ENCODE measurements around the gene PCSK2. TPM values are rescaled to one million over a fixed set of nuclear protein-coding genes. Genes with fewer than 3 reads are reported as not detected.

PCSK2 gene
- polyA plus RNA-seq, 1 donor: 2.8 TPM

GRCh38 chr20:17248224-17248623 lies 21.4 kb downstream of the PCSK2 start:
- Histone ChIP-seq H3K27ac (ENCODE audit: low read length) (no peak overlapping the region), H3K4me1 (ENCODE audit: control insufficient read depth, insufficient read depth, low read length) (no peaks in the 10 kb centered on the region), H3K36me3 (ENCODE audit: control insufficient read depth, insufficient read depth, low read length) (no peaks in the 10 kb centered on the region), H3K27me3 (ENCODE audit: control insufficient read depth, insufficient read depth, low read length) (no peaks in the 10 kb centered on the region), H3K4me3 (ENCODE audit: low read length) (no peak overlapping the region), H3K9me3 (ENCODE audit: control insufficient read depth, low read depth, low read length) (no peaks in the 10 kb centered on the region)
- WGBS (ENCODE audit: insufficient coverage, low lambda C conversion rate): no CpG with 5 or more reads among the region's 3 CpGs
- no peak for DNase-seq

- Histone ChIP-seq H3K4me1 (ENCODE audit: control insufficient read depth, insufficient read depth, low read length) (no peaks in the 10 kb centered on the region), H3K36me3 (ENCODE audit: control insufficient read depth, insufficient read depth, low read length) (no peaks in the 10 kb centered on the region), H3K27ac (ENCODE audit: low read length) (no peak overlapping the region), H3K9me3 (ENCODE audit: control insufficient read depth, low read depth, low read length) (no peaks in the 10 kb centered on the region), H3K27me3 (ENCODE audit: control insufficient read depth, insufficient read depth, low read length) (no peaks in the 10 kb centered on the region), H3K4me3 (ENCODE audit: low read length) (no peak overlapping the region)
- no CpG with 5 or more reads among the region's 3 CpGs for WGBS (ENCODE audit: insufficient coverage, low lambda C conversion rate)
- DNase-seq: no peak
Measured at GRCh38 chr20:17262786-17263185, 35.9 kb downstream of the PCSK2 start.

- Histone ChIP-seq H3K27ac (ENCODE audit: low read length) (no peak overlapping the region), H3K4me3 (ENCODE audit: low read length) (no peak overlapping the region), H3K36me3 (ENCODE audit: control insufficient read depth, insufficient read depth, low read length) (no peaks in the 10 kb centered on the region), H3K9me3 (ENCODE audit: control insufficient read depth, low read depth, low read length) (no peaks in the 10 kb centered on the region), H3K27me3 (ENCODE audit: control insufficient read depth, insufficient read depth, low read length) (no peaks in the 10 kb centered on the region), H3K4me1 (ENCODE audit: control insufficient read depth, insufficient read depth, low read length) (no peaks in the 10 kb centered on the region)
- WGBS (ENCODE audit: insufficient coverage, low lambda C conversion rate): 100% methylated on average over 1 of the region's 3 CpGs
- no peak for DNase-seq
Measured at GRCh38 chr20:17273717-17274116, 46.9 kb downstream of the PCSK2 start.

GRCh38 chr20:17276101-17276500 lies 49.3 kb downstream of the PCSK2 start:
- no peaks in the 10 kb centered on the region for H3K36me3 ChIP-seq (ENCODE audit: control insufficient read depth, insufficient read depth, low read length)
- H3K4me1 ChIP-seq (ENCODE audit: control insufficient read depth, insufficient read depth, low read length): no peaks in the 10 kb centered on the region
- no peak overlapping the region for H3K27ac ChIP-seq (ENCODE audit: low read length)
- no peak for DNase-seq
- H3K9me3 ChIP-seq (ENCODE audit: control insufficient read depth, low read depth, low read length): no peaks in the 10 kb centered on the region
- no peaks in the 10 kb centered on the region for H3K27me3 ChIP-seq (ENCODE audit: control insufficient read depth, insufficient read depth, low read length)
- H3K4me3 ChIP-seq (ENCODE audit: low read length): no peak overlapping the region

GRCh38 chr20:17281478-17281877 lies 54.6 kb downstream of the PCSK2 start:
- DNase-seq: peak; percentile 6 to 20
- Histone ChIP-seq H3K27ac (ENCODE audit: low read length) (no peak overlapping the region), H3K27me3 (ENCODE audit: control insufficient read depth, insufficient read depth, low read length) (no peaks in the 10 kb centered on the region), H3K4me1 (ENCODE audit: control insufficient read depth, insufficient read depth, low read length) (no peaks in the 10 kb centered on the region), H3K9me3 (ENCODE audit: control insufficient read depth, low read depth, low read length) (no peaks in the 10 kb centered on the region), H3K4me3 (ENCODE audit: low read length) (no peak overlapping the region), H3K36me3 (ENCODE audit: control insufficient read depth, insufficient read depth, low read length) (no peaks in the 10 kb centered on the region)

- 92% methylated on average over 2 of the region's 3 CpGs for WGBS (ENCODE audit: insufficient coverage, low lambda C conversion rate)
Measured at GRCh38 chr20:17282501-17282900, 55.7 kb downstream of the PCSK2 start.

GRCh38 chr20:17287503-17287902 lies 60.7 kb downstream of the PCSK2 start:
- Histone ChIP-seq H3K36me3 (ENCODE audit: control insufficient read depth, insufficient read depth, low read length) (no peaks in the 10 kb centered on the region), H3K4me1 (ENCODE audit: control insufficient read depth, insufficient read depth, low read length) (no peaks in the 10 kb centered on the region), H3K4me3 (ENCODE audit: low read length) (no peak overlapping the region), H3K9me3 (ENCODE audit: control insufficient read depth, low read depth, low read length) (no peaks in the 10 kb centered on the region), H3K27ac (ENCODE audit: low read length) (no peak overlapping the region), H3K27me3 (ENCODE audit: control insufficient read depth, insufficient read depth, low read length) (no peaks in the 10 kb centered on the region)
- WGBS (ENCODE audit: insufficient coverage, low lambda C conversion rate): no CpG with 5 or more reads among the region's 2 CpGs
- DNase-seq: no peak

More at GRCh38 chr20:17282501-17282900, 55.7 kb downstream of the PCSK2 start:
- H3K36me3 ChIP-seq (ENCODE audit: control insufficient read depth, insufficient read depth, low read length): no peaks in the 10 kb centered on the region
- H3K9me3 ChIP-seq (ENCODE audit: control insufficient read depth, low read depth, low read length): no peaks in the 10 kb centered on the region
- no peaks in the 10 kb centered on the region for H3K4me1 ChIP-seq (ENCODE audit: control insufficient read depth, insufficient read depth, low read length)
- H3K27ac ChIP-seq (ENCODE audit: low read length): no peak overlapping the region
- H3K27me3 ChIP-seq (ENCODE audit: control insufficient read depth, insufficient read depth, low read length): no peaks in the 10 kb centered on the region
- DNase-seq: no peak
- H3K4me3 ChIP-seq (ENCODE audit: low read length): no peak overlapping the region

GRCh38 chr20:17287998-17288397 lies 61.2 kb downstream of the PCSK2 start:
- H3K27me3 ChIP-seq (ENCODE audit: control insufficient read depth, insufficient read depth, low read length): no peaks in the 10 kb centered on the region
- H3K4me3 ChIP-seq (ENCODE audit: low read length): no peak overlapping the region
- no peaks in the 10 kb centered on the region for H3K36me3 ChIP-seq (ENCODE audit: control insufficient read depth, insufficient read depth, low read length)
- no peaks in the 10 kb centered on the region for H3K4me1 ChIP-seq (ENCODE audit: control insufficient read depth, insufficient read depth, low read length)
- no peak for DNase-seq
- no peak overlapping the region for H3K27ac ChIP-seq (ENCODE audit: low read length)
- H3K9me3 ChIP-seq (ENCODE audit: control insufficient read depth, low read depth, low read length): no peaks in the 10 kb centered on the region
- WGBS (ENCODE audit: insufficient coverage, low lambda C conversion rate): no CpG with 5 or more reads among the region's 3 CpGs

GRCh38 chr20:17295151-17295726 lies 68.4 kb downstream of the PCSK2 start:
- no peak overlapping the region for H3K27ac ChIP-seq (ENCODE audit: low read length)
- no peaks in the 10 kb centered on the region for H3K9me3 ChIP-seq (ENCODE audit: control insufficient read depth, low read depth, low read length)
- 85% methylated on average over 2 of the region's 3 CpGs for WGBS (ENCODE audit: insufficient coverage, low lambda C conversion rate)
- no peak for DNase-seq
- H3K4me1 ChIP-seq (ENCODE audit: control insufficient read depth, insufficient read depth, low read length): no peaks in the 10 kb centered on the region
- H3K27me3 ChIP-seq (ENCODE audit: control insufficient read depth, insufficient read depth, low read length): no peaks in the 10 kb centered on the region
- no peak overlapping the region for H3K4me3 ChIP-seq (ENCODE audit: low read length)
- H3K36me3 ChIP-seq (ENCODE audit: control insufficient read depth, insufficient read depth, low read length): no peaks in the 10 kb centered on the region

- Histone ChIP-seq H3K36me3 (ENCODE audit: control insufficient read depth, insufficient read depth, low read length) (no peaks in the 10 kb centered on the region), H3K27ac (ENCODE audit: low read length) (no peak overlapping the region), H3K9me3 (ENCODE audit: control insufficient read depth, low read depth, low read length) (no peaks in the 10 kb centered on the region), H3K4me1 (ENCODE audit: control insufficient read depth, insufficient read depth, low read length) (no peaks in the 10 kb centered on the region), H3K4me3 (ENCODE audit: low read length) (no peak overlapping the region), H3K27me3 (ENCODE audit: control insufficient read depth, insufficient read depth, low read length) (no peaks in the 10 kb centered on the region)
- DNase-seq: no peak
- WGBS (ENCODE audit: insufficient coverage, low lambda C conversion rate): no CpG with 5 or more reads among the region's 4 CpGs
Measured at GRCh38 chr20:17295991-17296390, 69.2 kb downstream of the PCSK2 start.

- Histone ChIP-seq H3K27me3 (ENCODE audit: control insufficient read depth, insufficient read depth, low read length) (no peaks in the 10 kb centered on the region), H3K9me3 (ENCODE audit: control insufficient read depth, low read depth, low read length) (no peaks in the 10 kb centered on the region)
- DNase-seq: no peak
Measured at GRCh38 chr20:17298171-17298570, 71.3 kb downstream of the PCSK2 start.

More at GRCh38 chr20:17298171-17298570, 71.3 kb downstream of the PCSK2 start:
- Histone ChIP-seq H3K36me3 (ENCODE audit: control insufficient read depth, insufficient read depth, low read length) (no peaks in the 10 kb centered on the region), H3K4me1 (ENCODE audit: control insufficient read depth, insufficient read depth, low read length) (no peaks in the 10 kb centered on the region), H3K4me3 (ENCODE audit: low read length) (no peak overlapping the region), H3K27ac (ENCODE audit: low read length) (no peak overlapping the region)

All from large intestine (tissue), 3 donors.